Spleen (tissue), 7 donors: ENCODE data around the gene TUBA8.

ENCODE experiments used
- CTCF ChIP-seq, 11 experiments: fragments of 200-600 bp in 7 of 11; fragments of 450-650 bp in 4 of 11; sonication (generic) in 4 of 11; IDR thresholded peaks in 8 of 11; conservative IDR thresholded peaks in 3 of 11; 1 replicate in 7 of 11; 2 replicates in 4 of 11; pipeline versions ENCODE4 v1.4.0 to v1.8.0; 2016 to 2021; ENCODE audit warnings: antibody characterized with exemption in 11 of 11, inconsistent platforms in 4 of 11, mild to moderate bottlenecking in 1 of 11
- POLR2A ChIP-seq, 3 donors: fragments of 450-650 bp; IDR thresholded peaks; one replicate each; pipeline ENCODE4 v1.5.1; 2017; ENCODE audit warnings: antibody characterized with exemption in 3 of 3, mild to moderate bottlenecking in 1 of 3
- donor health status: DM: no; HTN: no; CAD: no; lungs with moderate emphysema.
- donor health status: DM: no; HTN: no; CAD: no.
- donor health status: DM: no; HTN: no; CAD: no.

GRCh38 chr22:18071968-18072310 lies 38.7 kb upstream of the TUBA8 start:
- TF ChIP-seq CTCF (IDR thresholded peaks at IDR 0.05 in 8 of 11, conservative IDR thresholded peaks at IDR 0.05 in 3 of 11), result no peak
- no peak for TF ChIP-seq POLR2A (IDR thresholded peaks at IDR 0.05)
